Ovary (tissue), 3 donors: ENCODE measurements around the gene LRP8.

ENCODE experiments used
- POLR2A ChIP-seq: fragments of 450-650 bp; IDR thresholded peaks from one replicate; pipeline ENCODE4 v1.6.1; 2017; ENCODE audit warnings: antibody characterized with exemption, mild to moderate bottlenecking, moderate library complexity
- TF ChIP-seq, protein P1 (sequence below), 3 donors: fragments of 450-650 bp in 2 of 3; fragments of 200-600 bp in 1 of 3; IDR thresholded peaks; one replicate each; pipeline versions ENCODE4 v1.5.1 to v1.8.0; 2016 to 2022; ENCODE audit warnings: antibody characterized with exemption in 3 of 3, mild to moderate bottlenecking in 1 of 3
- donor health status: DM: no; HTN: no; CAD: no.

DNA sequence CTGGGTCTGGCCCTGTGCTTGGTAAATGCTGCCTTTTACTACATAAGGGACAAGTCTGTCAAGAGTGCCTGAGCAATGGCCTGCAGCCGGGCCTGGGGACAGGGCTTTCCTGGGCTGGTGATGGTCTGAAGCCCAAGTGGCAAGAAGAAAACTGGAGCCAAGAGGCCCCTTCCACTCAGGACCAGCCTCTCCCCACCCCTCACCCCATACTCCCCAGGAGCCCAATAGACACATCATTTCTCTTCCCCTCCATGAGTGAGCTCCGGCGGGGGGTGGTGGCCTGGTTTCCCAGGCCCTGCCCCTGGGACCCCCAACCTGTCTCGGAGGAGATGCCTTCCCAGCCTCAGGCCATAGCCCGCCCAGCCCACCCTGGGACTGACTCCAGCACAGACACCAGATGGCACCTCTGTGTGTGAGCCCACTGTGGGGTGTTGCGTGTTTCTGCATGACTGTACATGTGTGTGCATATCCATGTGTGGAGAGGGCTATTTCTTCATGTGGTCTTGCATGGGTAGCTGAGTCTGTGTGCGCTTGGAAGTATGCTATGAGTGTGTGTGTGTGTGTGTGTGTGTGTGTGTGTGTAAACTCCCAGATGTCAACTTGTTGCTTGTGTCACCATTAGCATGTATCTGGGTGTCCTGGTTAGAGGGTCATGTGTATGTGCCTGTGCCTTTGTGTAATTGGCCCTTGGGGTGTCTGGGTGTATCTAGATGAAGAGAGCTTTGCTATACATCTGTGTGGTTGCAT, 14.3 kb upstream of the LRP8 start:
- TF ChIP-seq, protein P1, sequence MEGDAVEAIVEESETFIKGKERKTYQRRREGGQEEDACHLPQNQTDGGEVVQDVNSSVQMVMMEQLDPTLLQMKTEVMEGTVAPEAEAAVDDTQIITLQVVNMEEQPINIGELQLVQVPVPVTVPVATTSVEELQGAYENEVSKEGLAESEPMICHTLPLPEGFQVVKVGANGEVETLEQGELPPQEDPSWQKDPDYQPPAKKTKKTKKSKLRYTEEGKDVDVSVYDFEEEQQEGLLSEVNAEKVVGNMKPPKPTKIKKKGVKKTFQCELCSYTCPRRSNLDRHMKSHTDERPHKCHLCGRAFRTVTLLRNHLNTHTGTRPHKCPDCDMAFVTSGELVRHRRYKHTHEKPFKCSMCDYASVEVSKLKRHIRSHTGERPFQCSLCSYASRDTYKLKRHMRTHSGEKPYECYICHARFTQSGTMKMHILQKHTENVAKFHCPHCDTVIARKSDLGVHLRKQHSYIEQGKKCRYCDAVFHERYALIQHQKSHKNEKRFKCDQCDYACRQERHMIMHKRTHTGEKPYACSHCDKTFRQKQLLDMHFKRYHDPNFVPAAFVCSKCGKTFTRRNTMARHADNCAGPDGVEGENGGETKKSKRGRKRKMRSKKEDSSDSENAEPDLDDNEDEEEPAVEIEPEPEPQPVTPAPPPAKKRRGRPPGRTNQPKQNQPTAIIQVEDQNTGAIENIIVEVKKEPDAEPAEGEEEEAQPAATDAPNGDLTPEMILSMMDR (IDR thresholded peaks at IDR 0.05) = no peak
- no peak for TF ChIP-seq POLR2A
